GM19397 (cell line): ENCODE measurements around the gene KIFAP3.
"Not testable (repeated sequence)": the region's sequence is repeated elsewhere in the genome, so short reads cannot be mapped to it uniquely, and the experiment has no call there.

Experiments
- ATAC-seq: cut with Tn5 transposase; IDR thresholded peaks from one replicate; pipeline ENCODE4 v1.9.1; 2021; ENCODE audit warnings: mild to moderate bottlenecking, moderate library complexity; ENCODE audit not compliant: unreplicated experiment

The KIFAP3 gene

GRCh38 chr1:169925505-169926482 lies 148.7 kb downstream of the KIFAP3 start:
- ATAC-seq = no peak

DNA sequence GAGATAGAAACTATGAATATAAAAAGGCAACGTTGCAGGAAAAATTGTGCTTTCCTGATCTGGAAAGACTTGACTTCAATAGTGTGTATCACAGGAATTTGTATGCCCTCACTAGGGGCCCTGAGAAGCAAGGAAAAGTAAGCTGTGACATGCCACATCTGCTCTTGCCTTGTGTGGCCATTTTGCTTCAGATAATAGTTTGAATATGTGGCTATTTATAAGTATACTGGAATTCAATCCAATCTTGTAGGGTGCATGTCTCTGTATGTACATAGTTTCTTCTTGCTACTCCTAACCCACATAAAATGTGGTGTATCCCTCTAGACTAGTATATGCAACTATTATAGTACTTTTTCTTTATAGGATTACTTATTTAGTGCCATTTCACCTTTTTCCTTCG lies 149.7 kb downstream of the KIFAP3 start:
- no peak for ATAC-seq

- no peak for ATAC-seq
Measured at GRCh38 chr1:169924063-169924462, 150.4 kb downstream of the KIFAP3 start.

GRCh38 chr1:169921080-169921479 lies 153.4 kb downstream of the KIFAP3 start:
- ATAC-seq = no peak

GRCh38 chr1:169918927-169919326 lies 155.6 kb downstream of the KIFAP3 start:
- no peak for ATAC-seq

DNA sequence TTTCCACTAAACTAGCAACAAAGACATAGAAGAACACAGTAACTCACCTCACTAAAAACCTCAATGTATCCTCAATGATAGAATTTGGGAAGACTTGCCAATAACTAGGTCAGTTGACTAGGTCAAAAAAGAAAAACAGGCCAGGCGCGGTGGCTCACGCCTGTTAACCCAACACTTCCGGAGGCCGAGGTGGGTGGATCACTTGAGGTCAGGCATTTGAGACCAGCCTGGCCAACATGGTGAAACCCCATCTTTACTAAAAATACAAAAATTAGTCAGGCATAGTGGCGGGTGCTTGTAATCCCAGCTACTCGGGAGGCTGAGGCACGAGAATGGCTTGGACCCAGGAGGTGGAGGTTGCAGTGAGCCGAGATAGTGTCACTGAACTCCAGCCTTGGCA lies 156.3 kb downstream of the KIFAP3 start:
- not testable (repeated sequence) for ATAC-seq

DNA sequence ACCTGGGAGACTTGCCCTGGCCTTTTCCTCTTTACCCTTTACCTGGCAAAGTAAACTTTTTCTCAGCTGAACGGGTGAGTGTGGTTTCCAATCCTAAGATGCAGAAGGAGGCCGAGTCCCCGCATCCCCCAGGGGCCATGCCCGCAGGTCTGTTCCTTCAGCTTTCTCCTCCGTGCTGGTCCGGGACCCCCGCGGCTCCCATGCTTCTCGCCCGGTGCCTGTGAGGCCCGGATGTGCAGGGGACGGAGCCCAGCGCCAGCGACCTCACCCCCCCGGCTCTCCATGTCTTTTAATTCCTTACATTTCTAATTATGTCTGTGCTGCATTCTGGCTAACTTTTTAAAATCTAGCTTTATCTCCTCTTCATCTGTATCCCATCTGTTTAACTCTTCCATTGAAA lies 159.3 kb downstream of the KIFAP3 start:
- no peak for ATAC-seq

DNA sequence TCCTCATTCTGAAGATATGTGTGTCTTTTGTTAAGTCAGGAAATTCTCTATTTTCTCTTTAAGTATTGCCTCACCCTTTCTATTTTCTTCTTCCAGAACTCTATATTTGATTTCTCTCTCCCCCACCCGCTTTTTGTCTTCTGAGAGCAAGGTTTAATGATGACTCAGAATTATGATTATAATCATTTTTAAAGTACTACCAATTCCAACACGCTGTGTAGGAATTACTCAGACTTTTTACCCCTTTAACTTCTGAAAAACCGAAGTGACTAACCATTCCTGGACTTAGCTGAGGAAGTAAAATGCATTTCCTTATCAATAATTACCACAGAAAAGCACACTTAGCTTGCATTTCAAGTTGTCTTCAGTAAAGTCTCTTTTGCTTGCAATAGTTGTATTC lies 160.0 kb downstream of the KIFAP3 start:
- no peak for ATAC-seq

DNA sequence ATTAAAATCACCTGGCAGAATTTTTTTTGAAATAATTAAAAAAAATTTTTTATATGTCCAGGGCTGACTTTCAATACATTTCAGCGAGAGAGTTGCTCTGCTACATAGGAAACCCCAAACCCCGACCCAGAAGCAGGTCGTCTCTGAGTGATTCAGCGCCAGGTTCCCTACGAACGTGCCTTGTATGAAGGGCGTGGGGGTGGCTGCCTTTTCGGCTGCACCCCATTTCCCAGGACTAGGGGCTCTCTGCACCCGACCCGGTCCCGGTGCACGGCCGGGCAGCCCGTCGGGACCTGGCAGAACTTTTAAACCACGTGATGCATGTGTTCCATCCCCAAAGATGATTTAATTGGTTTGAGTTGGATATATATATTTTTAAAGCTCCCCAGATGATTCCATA lies 165.0 kb downstream of the KIFAP3 start:
- no peak for ATAC-seq

DNA sequence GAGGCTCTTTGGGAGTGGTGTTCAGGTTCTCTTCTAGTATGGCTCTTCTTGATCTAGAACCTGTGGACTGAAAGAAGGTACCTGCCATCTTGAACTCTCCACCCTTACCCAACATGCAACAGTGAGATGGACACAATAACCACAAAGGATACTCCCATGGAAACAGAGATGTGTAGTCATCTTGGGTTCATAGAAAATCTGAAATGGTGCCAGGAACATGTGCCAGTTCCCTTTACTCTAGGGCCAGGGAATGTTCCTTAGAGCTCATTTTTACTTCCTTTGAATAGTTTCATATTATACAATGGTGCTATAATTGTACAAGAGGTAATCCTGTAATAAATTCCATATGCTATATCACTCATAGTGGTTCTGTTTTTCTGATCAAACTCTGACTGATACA lies 167.6 kb downstream of the KIFAP3 start:
- no peak for ATAC-seq

DNA sequence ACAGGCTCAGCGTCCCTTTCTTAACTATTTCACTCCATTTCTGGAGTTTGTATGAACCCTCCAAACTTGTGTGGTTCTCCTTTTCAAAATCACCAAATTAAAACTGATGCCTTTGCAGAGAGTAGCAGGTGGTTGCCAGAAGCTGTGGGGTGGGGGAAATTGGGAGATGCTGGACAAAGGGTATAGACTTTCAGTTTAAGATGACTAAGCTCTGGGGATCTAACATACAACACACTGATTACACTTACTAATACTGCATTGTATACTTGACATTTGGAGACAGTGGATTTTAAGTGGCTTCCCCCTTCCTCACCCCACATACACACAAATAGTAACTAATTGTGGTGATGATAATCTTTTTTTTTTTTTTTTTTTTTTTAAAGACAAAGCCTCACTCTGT lies 169.7 kb downstream of the KIFAP3 start:
- ATAC-seq = no peak

GRCh38 chr1:169902751-169903150 lies 171.7 kb downstream of the KIFAP3 start:
- no peak for ATAC-seq

DNA sequence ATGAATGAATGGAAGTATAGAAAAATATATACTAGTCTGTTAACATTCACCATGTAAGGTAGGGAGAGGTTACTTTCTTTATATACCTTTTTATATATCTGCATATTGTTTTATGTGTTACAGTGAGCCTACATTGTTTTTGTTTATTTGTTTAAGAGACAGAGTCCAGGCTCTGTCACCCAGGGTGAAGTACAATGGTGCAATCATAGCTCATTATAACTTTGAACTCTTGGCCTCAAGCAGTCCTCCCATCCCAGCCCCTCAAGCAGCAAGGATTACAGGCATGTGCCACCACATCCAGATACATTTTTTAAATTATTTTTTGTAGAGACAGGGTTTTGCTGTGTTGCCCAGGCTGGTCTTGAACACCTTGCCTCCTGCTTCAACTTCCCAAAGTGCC lies 173.4 kb downstream of the KIFAP3 start:
- ATAC-seq = no peak

DNA sequence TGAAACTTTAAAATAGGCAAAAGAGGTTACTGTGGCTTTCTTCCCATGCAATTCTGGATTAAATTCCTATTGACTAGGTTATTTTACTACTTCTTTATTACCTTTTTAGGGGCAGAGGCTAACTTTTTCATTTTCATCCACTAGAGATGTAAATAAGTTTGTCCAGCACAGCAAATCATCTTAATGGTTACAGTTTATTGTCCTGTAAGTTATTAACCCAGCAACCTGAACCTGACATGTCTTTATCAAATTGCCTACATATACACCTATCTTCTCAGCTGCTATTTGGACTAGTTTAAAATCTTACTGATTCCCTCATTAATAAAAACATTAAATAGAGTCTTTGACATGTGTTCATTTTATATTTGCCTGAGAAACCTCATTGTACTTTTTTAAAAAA lies 173.9 kb downstream of the KIFAP3 start:
- ATAC-seq = no peak

DNA sequence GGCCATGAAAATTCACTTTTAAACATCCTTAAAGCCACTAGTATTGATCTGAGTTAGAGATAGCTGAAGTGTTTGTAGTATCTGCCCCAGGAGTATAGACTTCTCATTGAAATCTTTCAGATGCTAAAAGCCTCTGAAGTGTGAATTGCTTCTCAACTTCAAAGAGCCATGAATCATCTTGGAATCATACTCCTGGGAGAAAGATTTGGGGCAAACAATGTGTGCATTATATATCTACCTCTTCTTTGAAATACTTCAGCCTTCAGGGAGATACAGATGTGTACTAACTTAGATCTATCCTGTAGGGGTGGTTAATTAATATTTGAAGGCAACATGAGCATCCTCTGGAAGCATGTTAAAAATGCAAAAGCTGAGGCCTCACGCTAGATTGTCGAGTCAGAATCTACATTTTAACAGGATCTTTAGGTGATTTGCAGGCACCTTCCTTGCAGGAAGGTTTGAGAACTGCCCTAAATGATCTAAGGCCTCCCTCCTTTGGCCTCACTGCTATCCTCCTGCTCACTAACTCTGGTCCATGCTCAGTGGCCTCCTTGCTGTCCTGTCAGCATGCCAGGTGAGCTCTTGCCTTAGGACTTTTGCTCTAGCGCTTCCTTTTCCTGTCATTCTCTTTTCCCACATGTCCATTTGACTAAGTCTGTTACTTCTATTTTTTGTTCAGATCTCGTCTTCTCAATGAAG lies 174.8 kb downstream of the KIFAP3 start:
- no peak for ATAC-seq

- ATAC-seq = no peak
Measured at GRCh38 chr1:169896013-169896412, 178.5 kb downstream of the KIFAP3 start.

GRCh38 chr1:169894424-169895145 lies 179.9 kb downstream of the KIFAP3 start:
- ATAC-seq = no peak

DNA sequence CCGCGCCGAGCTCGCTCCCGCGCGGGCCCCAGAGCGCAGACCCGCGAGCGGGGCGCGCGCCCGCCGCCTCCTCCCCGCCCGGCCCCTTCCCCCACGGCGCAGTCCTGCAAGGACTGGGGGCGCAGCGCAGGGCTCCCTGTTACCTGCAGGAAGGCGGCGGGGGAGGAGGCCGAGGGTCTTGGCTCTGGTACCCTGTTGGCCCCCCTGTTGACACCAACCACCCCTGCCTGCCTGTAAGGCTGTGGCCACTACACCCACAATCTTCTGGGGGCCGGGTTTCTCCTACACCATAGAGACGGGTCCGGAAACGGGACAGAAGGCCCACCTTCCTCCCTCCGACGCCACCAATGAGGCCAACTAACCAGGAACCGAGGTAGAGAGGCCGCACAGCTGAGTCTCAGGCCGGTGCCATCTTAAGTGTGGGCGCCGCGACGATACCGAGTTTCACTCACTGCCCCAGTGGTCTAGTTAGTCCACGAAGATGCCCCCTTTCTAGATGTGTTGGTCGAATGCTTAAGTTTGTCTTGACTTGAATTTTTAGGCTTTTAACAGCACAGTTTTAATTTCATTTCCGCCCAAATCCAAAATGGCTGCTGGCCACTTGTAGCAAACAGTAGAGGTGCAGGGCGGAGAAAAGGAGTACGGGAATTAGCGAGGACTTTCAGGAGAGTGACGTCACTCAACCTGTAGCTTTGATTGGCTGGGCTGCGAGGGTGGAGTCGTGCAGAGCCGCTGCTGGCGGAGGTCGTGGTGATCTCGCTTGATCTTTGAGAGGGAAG lies 180.7 kb downstream of the KIFAP3 start, which contains the start of gene SCYL3:
Gene SCYL3, minus strand, starts transcription at position 252 of the 779 bp plus-strand sequence. CDS start 5,056 bp downstream, outside the sequence.
- peak; percentile 86 for ATAC-seq

GRCh38 chr1:169892927-169893644 lies 181.4 kb downstream of the KIFAP3 start:
- peak; percentile 17 for ATAC-seq
